ENCODE results near the gene CYTIP.

CYTIP gene

GRCh38 chr2:157463002-157463401 is 19.1 kb upstream of the CYTIP start:
- DNase-seq (ENCODE audit: low spot score) = no peak

DNA sequence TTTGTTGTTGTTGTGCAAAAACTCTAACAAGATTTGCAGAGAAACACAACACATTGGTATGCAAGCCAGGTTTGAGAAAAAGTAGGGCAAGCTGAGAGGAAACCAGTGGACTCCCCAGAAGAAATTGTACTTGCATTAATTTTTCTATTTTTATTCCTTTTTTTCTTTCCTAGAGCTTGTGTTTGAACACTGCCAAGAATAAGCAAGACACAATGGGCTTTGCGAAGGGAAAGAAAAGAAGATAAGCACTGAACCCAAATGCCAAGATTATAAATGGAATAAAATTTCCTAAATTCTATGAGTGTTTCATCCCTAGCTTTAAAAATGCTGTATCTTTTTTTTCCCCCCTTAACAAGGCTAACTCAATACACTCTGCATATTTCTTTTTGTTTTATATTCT is 17.0 kb upstream of the CYTIP start:
- DNase-seq (ENCODE audit: low spot score) = no peak

DNA sequence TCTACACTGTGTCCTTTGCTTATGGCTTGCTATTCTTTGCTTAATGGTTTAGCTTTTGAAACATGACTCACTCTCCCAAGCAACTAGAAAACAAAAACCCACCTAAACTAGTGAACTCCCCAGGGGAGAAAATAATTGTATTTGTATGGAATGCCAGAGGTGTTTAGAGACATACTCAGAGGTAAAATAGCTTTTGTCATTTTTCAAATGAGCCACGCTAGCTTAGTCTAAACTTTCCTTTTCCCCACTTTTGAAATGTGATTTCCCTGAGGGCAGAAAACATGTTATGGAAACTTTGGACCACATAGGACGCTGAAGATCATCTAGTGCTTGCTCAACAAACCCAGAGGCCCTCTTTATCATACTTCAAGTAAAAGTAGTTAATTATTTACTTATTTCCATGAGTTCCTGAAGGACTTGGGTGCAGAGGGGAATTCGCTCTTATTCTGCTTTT is 16.5 kb upstream of the CYTIP start:
- DNase-seq (ENCODE audit: low spot score) = no peak

DNA sequence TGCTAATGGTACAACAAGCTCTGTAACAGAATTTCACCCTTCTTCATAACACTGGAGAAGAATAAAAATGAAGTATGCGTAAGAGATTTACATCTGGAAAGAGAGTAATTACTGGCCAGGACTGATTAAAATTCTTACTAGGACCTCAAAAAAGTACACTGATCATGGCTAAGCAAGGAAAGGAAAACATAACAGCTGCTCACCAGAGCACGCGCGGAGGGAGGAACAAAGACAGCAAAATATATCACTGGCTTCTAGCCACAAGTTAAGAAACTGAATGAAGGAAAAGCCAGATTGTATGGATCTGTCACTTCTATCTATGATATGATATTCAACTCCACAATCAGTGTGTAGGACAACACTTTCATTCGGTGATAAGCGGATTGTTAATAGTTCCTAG is 15.6 kb upstream of the CYTIP start:
- no peak for DNase-seq (ENCODE audit: low spot score)

- no peak for DNase-seq (ENCODE audit: low spot score)
These were observed 3.9 kb upstream of the CYTIP start for GRCh38 chr2:157447741-157448140.

GRCh38 chr2:157447031-157447430 is 3.1 kb upstream of the CYTIP start:
- DNase-seq (ENCODE audit: low spot score) = no peak

DNA sequence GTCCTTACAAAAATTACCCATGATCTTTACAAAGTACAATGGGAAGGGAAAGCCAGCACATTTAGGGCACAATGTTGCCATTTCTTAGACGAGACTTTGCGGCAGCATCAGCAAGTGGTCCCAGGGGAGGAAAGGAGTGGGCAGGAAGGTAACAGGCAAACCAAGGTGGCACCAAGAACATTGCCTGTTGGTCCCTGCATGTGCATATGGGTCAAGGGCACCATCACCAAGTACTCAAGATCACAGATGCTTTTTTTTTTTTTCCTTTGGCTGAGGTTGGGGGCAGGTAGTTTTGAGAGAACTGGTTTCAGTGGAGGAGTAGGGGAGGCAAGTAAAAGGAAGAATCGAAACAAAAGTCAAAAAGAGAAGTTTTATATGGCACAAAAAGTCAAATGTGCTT is 752 bp upstream of the CYTIP start:
- DNase-seq (ENCODE audit: low spot score) = no peak

- DNase-seq (ENCODE audit: low spot score) = no peak
These were observed 799 bp downstream of the CYTIP start for GRCh38 chr2:157443090-157443489.

DNA sequence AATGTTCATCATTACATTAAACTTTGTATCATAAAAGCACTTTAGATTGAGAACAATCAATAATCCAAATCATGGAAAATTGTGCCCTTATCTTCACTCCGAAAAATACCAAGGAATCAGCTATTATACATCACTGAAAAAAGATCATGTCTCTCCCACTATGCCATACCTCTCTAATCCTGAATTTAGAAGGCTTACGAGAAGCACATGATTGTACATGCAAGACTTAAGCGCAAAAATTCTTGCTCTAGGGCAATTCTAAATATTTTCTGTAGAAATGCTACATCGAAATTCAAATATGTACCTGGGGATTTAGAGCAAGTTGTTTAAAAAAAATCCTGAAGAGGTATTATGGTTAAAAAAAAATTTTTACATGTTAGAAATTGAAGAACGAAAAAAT is 1.3 kb downstream of the CYTIP start:
- no peak for DNase-seq (ENCODE audit: low spot score)

DNA sequence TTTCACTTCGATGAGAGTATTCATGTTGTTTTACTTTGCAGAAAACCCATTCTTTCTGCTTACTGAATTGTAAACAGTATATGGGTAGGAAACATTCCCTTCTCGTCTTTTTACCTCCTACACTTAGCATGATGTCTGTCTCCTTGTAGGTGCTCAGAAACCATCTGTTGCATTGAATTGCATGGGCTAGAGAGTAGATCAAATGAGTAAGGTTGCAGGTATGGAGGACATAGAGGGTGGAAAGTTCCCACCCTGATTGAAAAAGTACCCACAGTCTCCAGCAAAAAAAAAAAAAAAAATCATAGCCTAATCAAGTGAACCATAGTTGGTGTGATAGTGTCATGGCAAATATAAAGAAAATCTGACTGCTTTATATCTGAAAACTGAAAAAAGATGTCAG is 1.7 kb downstream of the CYTIP start:
- DNase-seq (ENCODE audit: low spot score) = no peak

DNA sequence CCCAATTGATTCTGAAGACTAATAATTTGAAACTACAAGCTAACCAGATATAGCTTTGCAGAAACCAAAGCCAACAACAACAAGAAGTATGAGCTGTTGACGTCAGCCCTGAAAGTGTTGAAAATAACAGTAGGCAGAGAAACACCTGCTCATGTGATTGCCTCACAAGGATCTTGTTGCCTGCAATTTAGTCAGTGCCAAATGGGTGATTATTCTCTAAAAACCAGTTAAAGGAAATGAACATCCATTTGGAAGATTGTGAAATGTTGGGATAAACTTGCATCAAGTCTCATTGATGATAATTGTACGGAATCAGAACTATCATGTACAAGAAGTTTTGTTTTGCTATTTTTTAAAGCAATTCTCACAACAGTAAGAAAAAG is 2.8 kb downstream of the CYTIP start:
- no peak for DNase-seq (ENCODE audit: low spot score)

GRCh38 chr2:157440404-157441071 is 3.4 kb downstream of the CYTIP start:
- no peak for DNase-seq (ENCODE audit: low spot score)

- DNase-seq (ENCODE audit: low spot score) = no peak
These were observed 4.1 kb downstream of the CYTIP start for GRCh38 chr2:157439824-157440186.

DNA sequence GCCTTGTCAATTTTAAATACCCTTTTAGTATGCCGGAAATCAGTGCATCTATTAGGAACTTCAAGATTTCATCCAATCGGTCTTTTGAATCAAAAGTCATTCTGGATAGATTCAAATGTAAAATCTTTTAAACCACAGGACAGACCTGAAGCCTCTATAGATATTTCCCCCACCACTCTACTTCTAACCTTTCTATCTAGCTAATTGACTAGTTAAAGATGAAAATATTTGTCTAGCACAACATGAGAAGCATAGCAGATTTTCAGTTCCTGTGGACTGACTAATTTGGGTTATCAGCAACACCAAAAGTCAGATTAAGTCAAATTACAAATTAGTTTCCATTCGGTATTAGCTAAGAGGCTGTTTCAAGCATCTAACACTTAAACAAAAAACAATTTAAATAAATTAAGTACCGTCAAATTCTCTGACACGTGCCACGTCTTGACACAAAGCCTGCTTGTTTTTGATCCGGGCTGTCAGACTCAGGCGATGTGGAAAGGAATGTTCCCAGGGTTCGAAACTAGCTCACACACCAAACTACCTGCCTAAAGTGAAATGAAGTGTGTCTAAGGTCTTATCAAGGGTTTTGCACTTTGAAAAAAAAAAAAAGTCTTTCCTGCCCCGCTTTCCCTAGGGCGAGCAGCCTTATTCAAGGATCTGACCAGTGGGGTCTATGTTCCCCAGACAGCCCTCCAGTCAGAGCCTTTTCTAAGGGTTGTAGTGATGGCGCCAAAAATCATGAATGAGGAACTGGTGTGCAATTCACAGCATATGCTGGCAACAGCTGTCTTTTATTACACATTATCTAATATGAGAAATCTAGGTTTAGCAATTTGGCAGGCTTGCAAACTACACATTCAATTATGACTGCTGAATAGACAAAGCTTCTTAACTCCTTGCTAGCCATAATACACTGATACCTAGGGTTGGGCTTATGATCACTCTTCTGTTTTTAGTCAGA is 4.7 kb downstream of the CYTIP start:
- no peak for DNase-seq (ENCODE audit: low spot score)

- no peak for DNase-seq (ENCODE audit: low spot score)
These were observed 10.5 kb downstream of the CYTIP start for GRCh38 chr2:157433394-157433793.

GRCh38 chr2:157432475-157433106 is 11.3 kb downstream of the CYTIP start:
- no peak for DNase-seq (ENCODE audit: low spot score)

- DNase-seq (ENCODE audit: low spot score) = no peak
These were observed 12.7 kb downstream of the CYTIP start for GRCh38 chr2:157431176-157431575.

- no peak for DNase-seq (ENCODE audit: low spot score)
These were observed 15.3 kb downstream of the CYTIP start for GRCh38 chr2:157428500-157429175.

DNA sequence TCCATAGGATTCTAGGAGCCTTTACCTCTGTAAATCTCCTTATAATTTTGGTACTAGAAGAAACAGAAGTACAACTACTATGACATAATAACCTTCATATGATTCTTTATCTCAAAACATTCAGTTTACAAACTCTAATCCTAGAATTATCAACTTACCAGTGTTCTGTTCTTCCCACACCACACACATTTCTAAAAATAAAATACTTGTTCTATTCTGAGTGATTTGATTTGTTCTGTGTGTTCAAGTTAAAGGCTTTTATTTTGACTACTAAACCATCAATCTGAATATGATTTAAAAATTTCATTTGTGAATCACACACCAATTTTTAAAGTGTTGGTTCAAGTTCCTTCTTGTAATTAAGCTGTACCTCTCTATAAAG is 16.0 kb downstream of the CYTIP start:
- DNase-seq (ENCODE audit: low spot score) = no peak

DNA sequence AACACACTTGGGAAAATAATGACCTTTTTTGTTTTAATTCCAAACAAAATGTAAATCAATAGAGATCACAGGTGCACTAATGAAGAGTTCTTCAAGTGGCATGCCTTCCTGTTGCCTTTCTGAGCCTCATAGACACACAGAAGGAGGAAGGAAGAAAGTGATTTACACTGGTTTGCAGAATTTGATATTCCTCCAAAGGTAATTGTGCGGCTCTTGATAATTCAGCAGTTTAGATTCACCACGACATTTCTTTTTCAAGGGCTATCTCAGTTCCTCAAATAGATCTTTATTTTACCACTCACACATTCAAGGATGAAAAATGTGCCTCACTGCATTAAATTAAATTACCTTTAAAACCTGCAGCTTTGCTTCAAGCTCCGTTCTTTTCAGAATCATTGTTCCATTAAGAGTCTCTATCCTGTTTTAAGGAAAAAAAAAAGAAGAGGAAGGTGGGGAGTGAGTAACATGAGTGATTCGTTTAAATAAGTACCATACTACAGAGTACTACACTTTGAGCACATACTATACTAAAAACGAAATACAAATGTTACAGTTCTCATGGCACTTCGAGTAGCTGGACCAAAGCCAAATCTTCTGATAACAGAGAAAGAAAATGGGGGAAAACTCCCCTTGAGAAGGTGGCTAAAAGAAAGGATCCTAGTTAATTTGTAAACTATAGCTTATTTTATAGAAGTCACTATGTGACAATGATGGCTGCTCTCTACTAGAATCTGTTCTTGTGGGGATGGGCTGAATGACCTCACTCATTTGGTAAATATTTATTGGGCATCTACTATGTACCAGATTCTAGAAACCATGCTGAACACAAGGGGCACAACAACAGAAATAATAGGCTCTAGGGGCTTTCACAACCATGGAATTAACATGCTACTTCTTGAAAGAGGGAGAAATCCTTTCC is 16.6 kb downstream of the CYTIP start:
- no peak for DNase-seq (ENCODE audit: low spot score)

GRCh38 chr2:157426477-157426994 is 17.4 kb downstream of the CYTIP start:
- no peak for DNase-seq (ENCODE audit: low spot score)
